K562 (cell line): Measurements from ENCODE around the gene TRIP12. TPM values are rescaled to one million over a fixed set of nuclear protein-coding genes. Genes with fewer than 3 reads are reported as not detected.

Experiments
- ATAC-seq: fragments of 200-7000 bp; cut with Tn5 transposase; 3 replicates; pipeline ENCODE4 v1.9.1; 2020; ENCODE audit warnings: moderate library complexity
- BruUV-seq: library from RNA; stranded (reverse); fragments of 400-500 nt; replicated peaks from 2 replicates; lab custom pipeline; 2021; lab: Mats Ljungman, UMichigan
- CTCF ChIA-PET: fragments of 300-600 bp; formaldehyde crosslinking; extraction: SDS; loops from one replicate; lab custom pipeline; 2021; ENCODE audit warnings: low intra/inter-chr PET ratio; lab: Yijun Ruan, JAX
- POLR2A ChIA-PET: fragments of 300-600, 350-650 bp; sonication (Branson Sonifier 250); formaldehyde crosslinking; extraction: SDS; loops from one replicate; lab custom pipeline; 2021; ENCODE audit warnings: antibody characterized with exemption, inconsistent platforms; lab: Yijun Ruan, JAX
- DNase-seq, 4 experiments: peaks; one replicate each; pipeline versions ENCODE4 v3.0.0 to v3.0.0-alpha.2; 2011 to 2018; ENCODE audit warnings: low spot score in 3 of 4, mixed read lengths in 3 of 4; ENCODE audit errors: extremely low read depth in 1 of 4
- FAIRE-seq: peaks from 2 replicates; lab custom pipeline; 2011; peaks lifted over from hg19 to GRCh38; lab: Jason Lieb, UNC
- H2AFZ ChIP-seq: 2 replicates; pipeline ENCODE4 v1.6.0; 2011; ENCODE audit warnings: low read depth, low read length, control low read depth, inconsistent platforms
- H3K27ac ChIP-seq: fragments of 200-600 bp; 3 replicates; pipeline ENCODE4 v1.8.0; 2011; ENCODE audit warnings: low read depth, mild to moderate bottlenecking, control low read depth, inconsistent platforms, low read length, moderate library complexity, mixed read lengths; ENCODE audit errors: extremely low read depth
- H3K27me3 ChIP-seq, 2 experiments: fragments of 300-600 bp in 1 of 2; 2 replicates in 1 of 2; 3 replicates in 1 of 2; pipeline versions ENCODE4 v1.6.0 to v1.8.0; 2011; ENCODE audit warnings: inconsistent platforms in 2 of 2, low read length in 2 of 2, mild to moderate bottlenecking in 1 of 2, mixed read lengths in 1 of 2, moderate library complexity in 1 of 2; ENCODE audit not compliant: control insufficient read depth in 2 of 2, insufficient read depth in 2 of 2
- H3K36me3 ChIP-seq: fragments of 300-600 bp; 3 replicates; pipeline ENCODE4 v1.8.0; 2011; ENCODE audit warnings: mild to moderate bottlenecking, low read length, inconsistent platforms; ENCODE audit not compliant: control insufficient read depth, insufficient read depth
- H3K4me1 ChIP-seq, 2 experiments: fragments of 200-600 bp in 1 of 2; replicated peaks in 1 of 2; 2 replicates in 1 of 2; 3 replicates in 1 of 2; pipeline versions ENCODE4 v1.5.1 to v1.8.0; 2011; ENCODE audit warnings: inconsistent platforms in 2 of 2, low read length in 2 of 2, mild to moderate bottlenecking in 1 of 2, mixed read lengths in 1 of 2, moderate library complexity in 1 of 2; ENCODE audit not compliant: control insufficient read depth in 2 of 2, insufficient read depth in 2 of 2
- H3K4me2 ChIP-seq: 2 replicates; pipeline ENCODE4 v1.6.1; 2011; ENCODE audit warnings: low read length, control low read depth, inconsistent platforms, mixed read lengths; ENCODE audit not compliant: insufficient read depth
- H3K4me3 ChIP-seq: fragments of 200-600 bp; sonication (generic), shearing (Covaris generic); 2 replicates; pipeline ENCODE4 v1.5.1; 2016; ENCODE audit warnings: control low read depth, inconsistent platforms
- H3K79me2 ChIP-seq: fragments of 200-600 bp; 3 replicates; pipeline ENCODE4 v1.8.0; 2011; ENCODE audit warnings: low read length, inconsistent platforms; ENCODE audit not compliant: control insufficient read depth, insufficient read depth
- H3K9ac ChIP-seq, 2 experiments: 2 replicates each; pipeline versions ENCODE4 v1.6.0 to v1.6.1; 2011; ENCODE audit warnings: low read depth in 2 of 2, low read length in 2 of 2, control low read depth in 1 of 2, inconsistent platforms in 1 of 2, mild to moderate bottlenecking in 1 of 2, mixed read lengths in 1 of 2; ENCODE audit not compliant: insufficient read depth in 1 of 2
- H3K9me1 ChIP-seq: one replicate; pipeline ENCODE4 v1.6.0; 2011; ENCODE audit warnings: inconsistent platforms, mild to moderate bottlenecking, low read length, moderate library complexity; ENCODE audit not compliant: control insufficient read depth, insufficient read depth
- H3K9me3 ChIP-seq: replicated peaks from 2 replicates; pipeline ENCODE4 v1.5.1; 2011; ENCODE audit warnings: low read depth, low read length, inconsistent platforms; ENCODE audit not compliant: control insufficient read depth, insufficient read depth
- H4K20me1 ChIP-seq: replicated peaks from 2 replicates; pipeline ENCODE4 v1.6.1; 2011; ENCODE audit warnings: low read length, inconsistent platforms, mixed read lengths; ENCODE audit not compliant: control insufficient read depth, insufficient read depth
- FOXJ3 ChIP-seq: sonication (generic); formaldehyde crosslinking; IDR thresholded peaks from 2 replicates; pipeline ENCODE4 v1.4.0; 2020; ENCODE audit warnings: mild to moderate bottlenecking, missing genetic modification reagents
- HMBOX1 ChIP-seq: sonication (generic); IDR thresholded peaks from 2 replicates; pipeline ENCODE4 v1.6.1; 2016
- WGBS: fragments of 100-300 bp; shearing (Covaris generic); methylation state at CpG from one replicate; pipeline ENCODE4 v1.1.6; 2016; ENCODE audit warnings: low coverage, mixed read lengths; ENCODE audit not compliant: insufficient coverage; ENCODE audit errors: missing lambda C conversion rate; 5-methylcytosine and 5-hydroxymethylcytosine counted together
- in situ Hi-C: fragments of 300-500 bp; cut with MboI; formaldehyde crosslinking; loops from 4 replicates; pipeline ENCODE4 v1.15.0; 2018; ENCODE audit warnings: inconsistent platforms, mixed read lengths
- intact Hi-C: fragments of 100-400 bp; cut with micrococcal nuclease; formaldehyde crosslinking; loops from 2 replicates; pipeline ENCODE4 v1.14.2; 2022
- polyA plus RNA-seq, 8 experiments: library from polyadenylated mRNA; depleted of rRNA in 4 of 8; stranded (reverse) in 5 of 8; unstranded in 3 of 8; fragments of >200 nt; fragmentation: Nextera tagmentation in 2 of 8; fragmentation: Illumina TruSeq in 1 of 8; extraction: Ambion mirVana in 2 of 8; extraction: Trizol in 1 of 8; gene quantifications; 2 replicates each; pipeline versions ENCODE4 v1.2.1 to v1.2.3, GENCODE V29; 2011 to 2014; ENCODE audit warnings: inconsistent platforms in 1 of 8, missing spikeins in 1 of 8
- total RNA-seq, 7 experiments: library from RNA; depleted of rRNA in 6 of 7; stranded (reverse); fragments of >200 nt in 6 of 7; fragmentation: Illumina TruSeq in 2 of 7; extraction: Trizol in 2 of 7; gene quantifications; 2 replicates each; pipeline versions ENCODE4 v1.2.1 to v1.2.3, GENCODE V29; 2011 to 2021; ENCODE audit warnings: low replicate concordance in 1 of 7
- TF ChIP-seq, protein P1 (sequence below), 2 experiments: fragments of 150-350 bp in 1 of 2; IDR thresholded peaks; 2 replicates each; pipeline ENCODE4 v1.6.1; 2012 to 2016; ENCODE audit warnings: low read depth in 2 of 2, low read length in 2 of 2, mild to moderate bottlenecking in 1 of 2, moderate library complexity in 1 of 2
- TF ChIP-seq, protein P2 (sequence below): fragments of 450-650 bp; conservative IDR thresholded peaks from 2 replicates; pipeline ENCODE4 v1.6.1; 2016; ENCODE audit warnings: missing genetic modification characterization, low read depth, mild to moderate bottlenecking, missing compliant biosample characterization, moderate library complexity

Gene TRIP12
- total and polyA plus RNA-seq, 9 of the 15 experiments (the other 6 are each of a cell fraction or from before 2014, with no cell fraction given), result 15.2 to 131 (median 80.1) TPM

DNA sequence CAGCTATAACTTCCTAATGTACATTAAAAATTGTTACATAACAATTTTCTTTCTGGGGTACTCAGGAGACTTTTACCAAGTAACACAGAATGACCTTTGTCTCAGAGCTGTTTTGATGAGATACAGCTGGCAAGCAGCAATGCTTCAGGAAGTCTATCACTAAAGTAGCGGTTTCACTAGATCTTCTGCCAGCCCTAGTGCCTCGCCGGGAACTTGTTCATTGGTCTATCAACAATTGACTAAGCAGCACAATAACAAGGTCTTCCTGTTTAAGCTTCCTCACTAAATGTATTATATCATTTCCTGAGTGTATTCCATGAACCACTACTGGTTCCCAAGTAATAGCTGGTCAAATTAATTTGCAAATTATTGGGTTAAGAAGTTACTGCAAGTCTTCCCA, 69.2 kb downstream of the TRIP12 start:
- in situ Hi-C loops, result no loop called here
- Histone ChIP-seq H3K27ac (peak overlapping the region; percentile 23), H3K36me3 (peaks cover 37% of the 10 kb centered on the region; the same call in 2 of the 3 replicates), H3K27me3 (no peaks in the 10 kb centered on the region), H3K79me2 (peaks cover 53% of the 10 kb centered on the region), H3K4me2 (peak overlapping the region; percentile 12; the same call in 1 of the 2 replicates), H3K9me3 (no peaks in the 10 kb centered on the region), H3K9me1 (no peaks in the 10 kb centered on the region), H2AFZ (0 out of 2 replicates have a peak overlapping the region, but pooled peaks have one; percentile 33), H3K4me3 (no peak overlapping the region), H4K20me1 (no peaks in the 10 kb centered on the region), H3K9ac (no peak overlapping the region), H3K4me1 (peaks cover 3 to 8% of the 10 kb centered on the region in 2 experiments; a peak in 4 of 5 replicates)
- 5% methylated on average over 3 of the region's 3 CpGs for WGBS
- no TSS peak for BruUV-seq
- peak; percentile 69 for ATAC-seq
- CTCF ChIA-PET, result no interaction called here
- peak in 3 of 4 experiments; percentile 8 to 32 (median 13) for DNase-seq
- intact Hi-C loops, result loop anchor here (5.0 kb wide), 1 partner anchor 70 kb away; the partner anchor contains the start of genes FBXO36 and TRIP12
- FAIRE-seq, result peak; percentile 69
- POLR2A ChIA-PET, result no interaction called here
- TF ChIP-seq, protein P1, sequence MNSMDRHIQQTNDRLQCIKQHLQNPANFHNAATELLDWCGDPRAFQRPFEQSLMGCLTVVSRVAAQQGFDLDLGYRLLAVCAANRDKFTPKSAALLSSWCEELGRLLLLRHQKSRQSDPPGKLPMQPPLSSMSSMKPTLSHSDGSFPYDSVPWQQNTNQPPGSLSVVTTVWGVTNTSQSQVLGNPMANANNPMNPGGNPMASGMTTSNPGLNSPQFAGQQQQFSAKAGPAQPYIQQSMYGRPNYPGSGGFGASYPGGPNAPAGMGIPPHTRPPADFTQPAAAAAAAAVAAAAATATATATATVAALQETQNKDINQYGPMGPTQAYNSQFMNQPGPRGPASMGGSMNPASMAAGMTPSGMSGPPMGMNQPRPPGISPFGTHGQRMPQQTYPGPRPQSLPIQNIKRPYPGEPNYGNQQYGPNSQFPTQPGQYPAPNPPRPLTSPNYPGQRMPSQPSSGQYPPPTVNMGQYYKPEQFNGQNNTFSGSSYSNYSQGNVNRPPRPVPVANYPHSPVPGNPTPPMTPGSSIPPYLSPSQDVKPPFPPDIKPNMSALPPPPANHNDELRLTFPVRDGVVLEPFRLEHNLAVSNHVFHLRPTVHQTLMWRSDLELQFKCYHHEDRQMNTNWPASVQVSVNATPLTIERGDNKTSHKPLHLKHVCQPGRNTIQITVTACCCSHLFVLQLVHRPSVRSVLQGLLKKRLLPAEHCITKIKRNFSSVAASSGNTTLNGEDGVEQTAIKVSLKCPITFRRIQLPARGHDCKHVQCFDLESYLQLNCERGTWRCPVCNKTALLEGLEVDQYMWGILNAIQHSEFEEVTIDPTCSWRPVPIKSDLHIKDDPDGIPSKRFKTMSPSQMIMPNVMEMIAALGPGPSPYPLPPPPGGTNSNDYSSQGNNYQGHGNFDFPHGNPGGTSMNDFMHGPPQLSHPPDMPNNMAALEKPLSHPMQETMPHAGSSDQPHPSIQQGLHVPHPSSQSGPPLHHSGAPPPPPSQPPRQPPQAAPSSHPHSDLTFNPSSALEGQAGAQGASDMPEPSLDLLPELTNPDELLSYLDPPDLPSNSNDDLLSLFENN (IDR thresholded peaks at IDR 0.05; ENCODE audit: low read depth in 2 of 2, low read length in 2 of 2), result no peak
- 0 out of 2 replicates have a peak, but pooled peaks have one; percentile 24 for TF ChIP-seq HMBOX1
- TF ChIP-seq, protein P2, sequence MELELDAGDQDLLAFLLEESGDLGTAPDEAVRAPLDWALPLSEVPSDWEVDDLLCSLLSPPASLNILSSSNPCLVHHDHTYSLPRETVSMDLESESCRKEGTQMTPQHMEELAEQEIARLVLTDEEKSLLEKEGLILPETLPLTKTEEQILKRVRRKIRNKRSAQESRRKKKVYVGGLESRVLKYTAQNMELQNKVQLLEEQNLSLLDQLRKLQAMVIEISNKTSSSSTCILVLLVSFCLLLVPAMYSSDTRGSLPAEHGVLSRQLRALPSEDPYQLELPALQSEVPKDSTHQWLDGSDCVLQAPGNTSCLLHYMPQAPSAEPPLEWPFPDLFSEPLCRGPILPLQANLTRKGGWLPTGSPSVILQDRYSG (tag), result no peak
- TF ChIP-seq FOXJ3, result no peak
